ENCODE data around the gene KCTD2.

DNA sequence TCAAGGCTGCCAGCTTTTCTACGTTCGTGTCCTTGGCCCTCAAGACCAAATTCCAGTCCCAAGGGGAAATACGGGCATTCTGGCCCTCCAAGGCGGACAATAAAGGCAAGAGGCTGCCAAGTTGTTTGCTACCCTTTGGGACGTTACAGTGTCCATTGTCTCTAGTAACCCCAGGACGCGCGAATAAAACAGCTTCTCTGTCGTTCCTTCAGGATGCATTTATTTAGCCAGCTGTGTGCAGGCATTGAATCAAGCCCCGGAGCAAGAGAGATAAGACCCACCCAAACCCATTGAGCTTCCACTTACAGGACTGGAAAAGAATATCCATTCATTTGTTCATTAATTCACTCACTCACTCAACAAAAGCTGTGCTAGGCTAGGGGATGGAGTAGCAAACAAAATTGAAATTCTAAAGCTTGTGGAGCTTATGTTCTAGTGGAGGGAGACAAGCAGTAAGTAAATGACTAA, 33.9 kb upstream of the KCTD2 start:
- TF ChIP-seq POLR2AphosphoS5 (IDR thresholded peaks at IDR 0.05): no peak
- TF ChIP-seq, protein P1, sequence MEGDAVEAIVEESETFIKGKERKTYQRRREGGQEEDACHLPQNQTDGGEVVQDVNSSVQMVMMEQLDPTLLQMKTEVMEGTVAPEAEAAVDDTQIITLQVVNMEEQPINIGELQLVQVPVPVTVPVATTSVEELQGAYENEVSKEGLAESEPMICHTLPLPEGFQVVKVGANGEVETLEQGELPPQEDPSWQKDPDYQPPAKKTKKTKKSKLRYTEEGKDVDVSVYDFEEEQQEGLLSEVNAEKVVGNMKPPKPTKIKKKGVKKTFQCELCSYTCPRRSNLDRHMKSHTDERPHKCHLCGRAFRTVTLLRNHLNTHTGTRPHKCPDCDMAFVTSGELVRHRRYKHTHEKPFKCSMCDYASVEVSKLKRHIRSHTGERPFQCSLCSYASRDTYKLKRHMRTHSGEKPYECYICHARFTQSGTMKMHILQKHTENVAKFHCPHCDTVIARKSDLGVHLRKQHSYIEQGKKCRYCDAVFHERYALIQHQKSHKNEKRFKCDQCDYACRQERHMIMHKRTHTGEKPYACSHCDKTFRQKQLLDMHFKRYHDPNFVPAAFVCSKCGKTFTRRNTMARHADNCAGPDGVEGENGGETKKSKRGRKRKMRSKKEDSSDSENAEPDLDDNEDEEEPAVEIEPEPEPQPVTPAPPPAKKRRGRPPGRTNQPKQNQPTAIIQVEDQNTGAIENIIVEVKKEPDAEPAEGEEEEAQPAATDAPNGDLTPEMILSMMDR (IDR thresholded peaks at IDR 0.05): no peak
